Naive thymus-derived CD8-positive, alpha-beta T cell (primary cell): ENCODE results near the gene PREX1. TPM values are rescaled to one million over a fixed set of nuclear protein-coding genes. Genes with fewer than 3 reads are reported as not detected.

ENCODE experiments used
- ATAC-seq, 2 donors: fragments of 150-1000 bp; cut with Tn5 transposase in 1 of 2; sonication (Bioruptor Pico), chemical (Tn5 transposase) in 1 of 2; 1 replicate in 1 of 2; 2 replicates in 1 of 2; pipeline ENCODE4 v1.10.0; 2021; ENCODE audit warnings: mild to moderate bottlenecking in 2 of 2, moderate library complexity in 2 of 2
- POLR2A ChIA-PET: fragments of 350-600 bp; sonication (Branson Sonifier 250); formaldehyde crosslinking; loops from one replicate; lab custom pipeline; 2021; ENCODE audit warnings: antibody characterized with exemption; lab: Charles Lee
- DNase-seq, 10 donors: peaks; one replicate each; pipeline versions ENCODE4 v3.0.0 to v3.0.0-alpha.2; 2020 to 2022
- H3K27ac Mint-ChIP-seq, 10 donors: one replicate each; pipeline ENCODE4 v1.8.0; 2020 to 2022; ENCODE audit warnings: mild to moderate bottlenecking in 10 of 10, mixed read lengths in 10 of 10, moderate library complexity in 4 of 10, inconsistent platforms in 1 of 10
- H3K27me3 Mint-ChIP-seq, 5 donors: one replicate each; pipeline ENCODE4 v1.8.0; 2021 to 2022; ENCODE audit warnings: mixed read lengths in 5 of 5
- H3K36me3 Mint-ChIP-seq, 3 donors: one replicate each; pipeline ENCODE4 v1.8.0; 2020 to 2022; ENCODE audit warnings: mixed read lengths in 3 of 3, mild to moderate bottlenecking in 2 of 3, inconsistent platforms in 1 of 3
- H3K4me1 Mint-ChIP-seq, 4 donors: one replicate each; pipeline ENCODE4 v1.8.0; 2021 to 2022; ENCODE audit warnings: mixed read lengths in 4 of 4
- H3K4me3 Mint-ChIP-seq, 10 donors: one replicate each; pipeline ENCODE4 v1.8.0; 2020 to 2022; ENCODE audit warnings: mild to moderate bottlenecking in 10 of 10, mixed read lengths in 10 of 10, moderate library complexity in 6 of 10, inconsistent platforms in 1 of 10
- H3K9me3 Mint-ChIP-seq, 9 donors: one replicate each; pipeline ENCODE4 v1.8.0; 2020 to 2022; ENCODE audit warnings: mixed read lengths in 9 of 9, mild to moderate bottlenecking in 3 of 9, inconsistent platforms in 1 of 9, moderate library complexity in 1 of 9
- polyA plus RNA-seq, 3 donors: library from polyadenylated mRNA; unstranded; fragments of 300-500 nt; fragmentation: Illumina TruSeq; gene quantifications; one replicate each; pipeline ENCODE4 v1.2.3, GENCODE V29; 2021
- total RNA-seq, 8 experiments: library from RNA in 2 of 8; stranded (reverse) in 2 of 8; gene quantifications; one replicate each; pipeline ENCODE4 v1.2.3 and lab custom pipeline; 2021 to 2026

The PREX1 gene
- total and polyA plus RNA-seq, 5 experiments from 2014 or later, result 14.4 to 141 (median 38.5) TPM

DNA sequence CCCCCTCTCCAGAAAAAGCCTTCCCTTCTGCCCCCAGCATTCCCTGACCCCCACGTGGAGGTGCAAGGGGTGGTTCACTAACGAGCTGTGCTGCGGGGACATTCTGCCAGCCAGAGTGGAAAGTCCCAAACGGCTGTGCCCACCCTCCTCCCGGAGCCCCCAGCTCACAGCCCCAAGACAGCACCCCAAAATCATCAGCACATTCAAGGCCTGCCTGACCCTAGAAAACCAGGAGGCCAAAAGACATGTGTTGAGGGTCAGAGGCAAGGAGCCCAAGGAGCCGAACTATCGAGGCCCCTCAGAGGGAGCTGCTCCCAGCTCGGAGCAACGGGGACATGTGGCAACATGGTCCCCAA, 197.9 kb downstream of the PREX1 start:
- POLR2A ChIA-PET, result no interaction called here
- peaks cover 11 to 15% (median 13%) of the 10 kb centered on the region in 4 donors for H3K4me1 Mint-ChIP-seq
- H3K36me3 Mint-ChIP-seq, result peaks cover 0 to 72% (median 14%) of the 10 kb centered on the region in 3 donors
- H3K4me3 Mint-ChIP-seq, result no peak overlapping the region
- H3K27ac Mint-ChIP-seq, result peak overlapping the region in 2 of 10 donors; percentile 63 to 67
- H3K9me3 Mint-ChIP-seq, result no peaks in the 10 kb centered on the region
- no peaks in the 10 kb centered on the region for H3K27me3 Mint-ChIP-seq
- ATAC-seq (no peak), DNase-seq (no peak)

DNA sequence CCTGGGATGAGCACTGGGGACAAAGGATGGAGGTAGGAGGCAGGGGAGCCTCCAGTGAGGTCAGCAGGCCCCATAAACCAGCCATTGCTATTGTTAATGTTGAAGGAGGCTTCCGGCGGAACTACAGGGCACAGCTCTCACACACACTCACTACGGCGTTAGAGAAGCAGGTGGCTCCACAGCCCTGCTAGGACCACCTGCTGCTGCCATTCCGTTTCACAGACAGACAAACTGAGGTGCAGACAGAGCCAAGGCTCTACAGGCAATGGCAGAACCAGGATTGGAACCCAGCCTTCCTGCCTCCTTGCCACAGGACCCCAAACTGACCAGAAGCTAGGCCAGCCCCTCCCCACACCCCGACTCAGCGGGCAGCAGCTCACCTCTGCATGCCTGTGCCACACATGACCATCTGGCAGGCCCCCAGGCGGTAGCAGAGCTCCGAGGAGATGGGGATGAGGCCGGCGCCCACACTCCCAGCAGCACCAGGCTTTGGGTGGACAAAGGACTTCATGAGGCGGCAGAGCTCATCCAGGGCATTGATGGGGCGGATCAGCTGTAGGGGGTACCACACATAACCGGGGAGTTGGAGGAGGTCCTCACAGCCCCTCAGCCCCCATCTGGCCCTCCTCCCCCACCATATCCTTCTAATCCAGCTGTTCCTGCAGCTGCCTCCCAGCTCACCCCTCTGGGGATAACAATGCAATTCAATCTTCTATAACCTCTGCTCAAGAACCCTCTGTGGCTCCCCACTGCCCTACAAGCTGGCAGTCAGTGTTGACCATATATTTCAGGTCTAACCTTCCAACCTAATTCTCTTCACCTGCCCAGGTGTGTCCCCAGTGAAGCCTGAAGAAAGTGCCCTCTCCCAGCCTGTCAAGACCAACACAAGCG, 198.5 kb downstream of the PREX1 start:
- Mint-ChIP-seq H3K4me3 (peak overlapping the region in 1 of 10 donors; percentile 2), H3K27ac (peak overlapping the region in 5 of 10 donors; percentile 53 to 81 (median 73)), H3K27me3 (no peaks in the 10 kb centered on the region), H3K4me1 (peaks cover 10 to 15% (median 12%) of the 10 kb centered on the region in 4 donors), H3K9me3 (no peaks in the 10 kb centered on the region), H3K36me3 (peaks cover 0 to 74% (median 14%) of the 10 kb centered on the region in 3 donors)
- DNase-seq (no peak), ATAC-seq (no peak)
- POLR2A ChIA-PET, result no interaction called here

DNA sequence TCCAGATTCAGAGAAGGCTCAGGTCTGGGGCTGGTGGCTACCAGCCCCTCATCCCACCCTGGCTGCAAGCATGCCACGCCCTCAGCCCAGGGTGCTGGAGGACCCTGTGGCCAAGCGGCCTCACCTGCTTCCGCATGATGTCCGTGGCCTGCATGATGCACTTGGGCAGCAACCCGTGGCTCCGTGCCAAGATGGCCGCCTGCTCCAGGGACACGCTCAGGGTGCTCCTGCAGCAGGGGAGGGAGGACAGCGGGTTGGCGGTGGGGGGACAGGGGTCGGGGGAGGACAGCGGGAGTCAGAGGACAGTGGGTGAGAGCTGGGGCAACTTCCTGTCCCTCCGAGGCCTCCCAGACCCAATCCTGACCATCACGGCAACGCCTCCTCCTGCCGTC, 200.1 kb downstream of the PREX1 start:
- Mint-ChIP-seq H3K4me3 (no peak overlapping the region), H3K27me3 (no peaks in the 10 kb centered on the region), H3K27ac (peak overlapping the region in 5 of 10 donors; percentile 39 to 91 (median 73)), H3K4me1 (peaks cover 7 to 15% (median 11%) of the 10 kb centered on the region in 4 donors), H3K9me3 (no peaks in the 10 kb centered on the region), H3K36me3 (peaks cover 0 to 70% (median 14%) of the 10 kb centered on the region in 3 donors)
- no peak for DNase-seq
- ATAC-seq, result no peak
- POLR2A ChIA-PET, result no interaction called here

DNA sequence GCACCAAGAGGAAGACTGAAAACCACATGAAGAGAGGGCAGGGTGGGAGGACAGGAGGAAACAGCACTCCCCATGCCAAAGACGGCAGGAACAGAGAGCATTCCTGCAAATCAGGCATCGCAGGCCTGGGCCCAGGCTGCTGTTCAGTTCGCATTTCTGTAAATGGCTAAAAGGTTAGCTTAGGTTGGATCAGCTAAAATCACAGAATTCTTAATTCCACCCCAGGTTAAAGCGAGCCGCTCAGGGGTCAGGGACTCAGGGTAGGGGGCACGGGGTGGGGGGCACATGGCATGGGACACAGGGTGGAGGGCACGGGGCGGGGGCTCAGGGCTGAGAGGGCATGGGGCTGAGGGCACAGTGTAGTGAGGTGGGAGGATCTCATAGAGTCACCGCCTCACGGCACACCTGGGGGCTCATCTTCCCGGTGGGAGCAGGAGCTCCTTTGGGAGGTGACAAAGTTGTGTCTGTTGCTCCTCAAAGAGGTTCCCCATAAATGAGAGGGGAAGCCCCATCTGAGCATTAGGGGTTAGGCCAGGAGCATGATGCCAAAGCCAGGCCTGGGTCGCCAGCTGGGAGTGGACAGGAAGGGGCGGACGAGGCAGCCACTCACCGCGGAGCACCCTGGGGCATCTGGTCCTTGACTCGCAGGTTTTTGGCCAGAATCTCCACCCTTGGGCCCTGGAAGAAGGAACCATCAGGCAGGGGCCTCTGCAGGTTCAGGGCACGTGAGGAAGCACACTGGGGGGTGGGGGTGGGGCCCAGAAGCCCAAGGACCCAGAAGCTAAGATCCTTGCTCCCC, 200.7 kb downstream of the PREX1 start:
- no peaks in the 10 kb centered on the region for H3K27me3 Mint-ChIP-seq
- POLR2A ChIA-PET, result no interaction called here
- DNase-seq (no peak), ATAC-seq (peak; percentile 1 to 18)
- peak overlapping the region; percentile 34 to 97 (median 87) for H3K27ac Mint-ChIP-seq
- H3K4me1 Mint-ChIP-seq, result peaks cover 7 to 15% (median 12%) of the 10 kb centered on the region in 4 donors
- H3K4me3 Mint-ChIP-seq, result peak overlapping the region in 9 of 10 donors; percentile 4 to 74 (median 36)
- H3K9me3 Mint-ChIP-seq, result no peaks in the 10 kb centered on the region
- H3K36me3 Mint-ChIP-seq, result peaks cover 0 to 68% (median 14%) of the 10 kb centered on the region in 3 donors

- H3K27me3 Mint-ChIP-seq, result no peaks in the 10 kb centered on the region
- ATAC-seq (peak; percentile 76 to 91), DNase-seq (peak in 8 of 10 donors; percentile 29 to 70 (median 61))
- H3K36me3 Mint-ChIP-seq, result peaks cover 0 to 61% (median 14%) of the 10 kb centered on the region in 3 donors
- no peaks in the 10 kb centered on the region for H3K9me3 Mint-ChIP-seq
- H3K27ac Mint-ChIP-seq, result peak overlapping the region; percentile 12 to 97 (median 87)
- peaks cover 7 to 15% (median 14%) of the 10 kb centered on the region in 4 donors for H3K4me1 Mint-ChIP-seq
- POLR2A ChIA-PET, result no interaction called here
- H3K4me3 Mint-ChIP-seq, result peak overlapping the region in 9 of 10 donors; percentile 4 to 74 (median 36)
These were observed 201.4 kb downstream of the PREX1 start for GRCh38 chr20:48626226-48626937.

DNA sequence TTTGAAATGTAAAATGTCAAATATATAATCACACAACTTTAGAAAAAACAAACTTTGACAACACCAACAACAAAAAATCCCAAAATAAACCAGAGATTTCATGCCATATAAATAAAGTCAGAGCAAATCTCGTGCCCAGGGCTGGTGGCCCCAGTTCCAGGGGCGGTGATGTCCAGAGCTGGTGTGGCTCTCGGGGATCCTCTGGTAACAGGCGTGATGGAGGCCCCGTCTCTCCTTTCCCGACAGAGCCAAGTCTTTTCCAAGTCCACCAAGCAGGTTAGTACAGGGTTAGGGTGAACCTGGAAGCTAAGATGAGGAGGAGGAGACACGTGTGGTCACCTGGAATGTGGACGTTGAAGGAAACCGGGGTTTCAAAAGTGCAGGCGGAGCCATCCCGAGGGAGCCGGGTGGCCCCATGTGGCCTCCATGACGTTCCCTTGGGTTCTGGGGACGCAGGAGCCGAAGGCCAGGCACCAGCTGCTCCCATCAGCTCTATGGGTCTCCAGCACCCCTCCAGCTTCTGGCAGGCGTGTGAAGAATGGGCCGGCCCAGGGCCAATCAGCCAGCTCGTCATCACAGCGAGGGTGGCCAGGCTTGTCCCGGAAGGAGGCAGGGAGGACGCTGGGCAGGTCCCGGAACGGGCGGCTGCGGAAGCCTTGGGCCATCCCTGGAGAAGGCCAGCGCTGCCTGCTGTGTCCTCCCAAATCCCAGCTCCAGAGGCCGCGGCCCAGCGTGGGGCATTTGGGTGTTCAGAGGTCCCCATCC, 202.5 kb downstream of the PREX1 start:
- Mint-ChIP-seq H3K27ac (peak overlapping the region in 7 of 10 donors; percentile 12 to 97 (median 59)), H3K27me3 (no peaks in the 10 kb centered on the region), H3K4me1 (peaks cover 12 to 24% (median 24%) of the 10 kb centered on the region in 4 donors), H3K4me3 (peak overlapping the region in 2 of 10 donors; percentile 26 to 70), H3K36me3 (peaks cover 0 to 55% (median 11%) of the 10 kb centered on the region in 3 donors), H3K9me3 (no peaks in the 10 kb centered on the region)
- POLR2A ChIA-PET, result no interaction called here
- no peak for DNase-seq
- ATAC-seq, result no peak

- peak overlapping the region in 2 of 10 donors; percentile 27 to 59 for H3K27ac Mint-ChIP-seq
- ATAC-seq (no peak), DNase-seq (no peak)
- H3K36me3 Mint-ChIP-seq, result peaks cover 0 to 48% (median 11%) of the 10 kb centered on the region in 3 donors
- H3K4me1 Mint-ChIP-seq, result peaks cover 12 to 25% (median 24%) of the 10 kb centered on the region in 4 donors
- H3K9me3 Mint-ChIP-seq, result no peaks in the 10 kb centered on the region
- no peaks in the 10 kb centered on the region for H3K27me3 Mint-ChIP-seq
- H3K4me3 Mint-ChIP-seq, result peak overlapping the region in 1 of 10 donors; percentile 4
- POLR2A ChIA-PET, result no interaction called here
These were observed 203.3 kb downstream of the PREX1 start for GRCh38 chr20:48624315-48625020.

DNA sequence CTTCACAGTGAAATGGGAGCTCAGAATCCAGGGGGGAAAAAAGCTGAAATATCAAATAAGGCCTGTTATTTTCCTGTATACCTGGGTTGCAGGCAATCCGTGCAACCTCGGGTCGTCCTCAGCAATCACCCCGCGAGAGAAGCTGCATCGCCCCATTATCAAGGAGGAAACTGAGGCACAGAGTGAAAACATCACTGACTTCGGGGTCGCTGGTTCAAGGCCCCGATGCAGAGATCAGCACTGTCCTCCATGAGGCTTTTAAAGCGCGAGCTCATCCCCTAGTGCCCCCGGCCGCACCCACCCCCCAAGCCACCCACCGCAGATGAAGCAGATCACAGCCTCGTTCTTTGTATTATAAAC, 203.9 kb downstream of the PREX1 start:
- Mint-ChIP-seq H3K4me1 (peaks cover 12 to 25% (median 25%) of the 10 kb centered on the region in 4 donors), H3K27ac (peak overlapping the region in 2 of 10 donors; percentile 7 to 59)
- ATAC-seq, result no peak

DNA sequence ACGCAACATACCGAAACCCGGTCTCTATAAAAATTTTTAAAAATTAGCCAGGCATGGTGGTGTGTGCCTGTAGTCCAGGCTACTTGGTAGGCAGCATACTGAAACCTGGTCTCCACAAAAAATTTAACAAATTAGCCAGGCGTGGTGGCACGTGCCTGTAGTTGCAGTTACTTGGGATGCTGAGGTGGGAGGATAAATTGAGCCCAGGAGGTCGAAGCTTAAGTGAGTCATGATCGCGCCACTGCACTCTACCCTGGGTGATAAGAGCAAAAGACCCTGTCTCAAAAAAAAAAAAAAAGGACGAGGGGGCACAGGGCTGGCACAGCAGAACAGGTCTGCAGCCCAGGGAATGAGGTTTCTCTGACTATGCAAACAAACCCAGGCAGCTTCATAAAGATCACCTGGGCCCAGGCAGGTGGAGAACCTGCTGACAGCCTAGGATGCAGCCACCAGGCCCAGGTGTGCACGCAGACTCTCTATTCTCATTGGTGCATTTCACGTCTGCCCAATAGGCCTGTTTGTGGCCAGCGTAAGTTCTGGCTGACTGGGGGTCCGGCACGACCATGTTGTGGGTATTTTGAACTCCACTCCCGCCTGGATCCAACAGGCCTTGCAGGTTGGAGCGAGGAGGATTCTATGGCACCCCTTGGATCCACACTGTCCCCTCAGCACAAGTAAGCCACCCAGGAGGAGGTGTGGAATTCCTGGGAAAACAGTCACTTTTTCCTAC, 204.5 kb downstream of the PREX1 start:
- DNase-seq (peak in 1 of 10 donors; percentile 31), ATAC-seq (no peak)
- peaks cover 0 to 37% (median 8%) of the 10 kb centered on the region in 3 donors for H3K36me3 Mint-ChIP-seq
- H3K27me3 Mint-ChIP-seq, result peaks cover 0 to 5% (median 0%) of the 10 kb centered on the region in 5 donors
- H3K4me3 Mint-ChIP-seq, result no peak overlapping the region
- H3K9me3 Mint-ChIP-seq, result no peaks in the 10 kb centered on the region
- peaks cover 12 to 25% (median 25%) of the 10 kb centered on the region in 4 donors for H3K4me1 Mint-ChIP-seq
- POLR2A ChIA-PET, result no interaction called here
- peak overlapping the region in 4 of 10 donors; percentile 7 to 75 (median 47) for H3K27ac Mint-ChIP-seq

More for the DNA sequence above, 203.9 kb downstream of the PREX1 start:
- DNase-seq, result no peak
- Mint-ChIP-seq H3K36me3 (peaks cover 0 to 42% (median 11%) of the 10 kb centered on the region in 3 donors), H3K4me3 (no peak overlapping the region), H3K27me3 (peaks cover 0 to 4% (median 0%) of the 10 kb centered on the region in 5 donors), H3K9me3 (no peaks in the 10 kb centered on the region)
- POLR2A ChIA-PET, result no interaction called here

GRCh38 chr20:48622421-48622820, 205.4 kb downstream of the PREX1 start:
- POLR2A ChIA-PET, result interaction anchor here (0.7 to 1.6 kb wide), 2 partner anchors 959 to 1493 kb away, joined by 3 read pairs; no protein-coding TSS in a partner anchor
- H3K9me3 Mint-ChIP-seq, result no peaks in the 10 kb centered on the region
- H3K27me3 Mint-ChIP-seq, result peaks cover 0 to 5% (median 0%) of the 10 kb centered on the region in 5 donors
- peak overlapping the region in 6 of 10 donors; percentile 8 to 77 (median 48) for H3K27ac Mint-ChIP-seq
- peaks cover 0 to 36% (median 8%) of the 10 kb centered on the region in 3 donors for H3K36me3 Mint-ChIP-seq
- H3K4me1 Mint-ChIP-seq, result peaks cover 12 to 25% (median 24%) of the 10 kb centered on the region in 4 donors
- ATAC-seq (no peak), DNase-seq (peak in 1 of 10 donors; percentile 46)
- no peak overlapping the region for H3K4me3 Mint-ChIP-seq
